Urinary bladder (tissue), 4 donors: Measurements from ENCODE around the gene BCAT1. TPM values are rescaled to one million over a fixed set of nuclear protein-coding genes. Genes with fewer than 3 reads are reported as not detected.

ENCODE experiments used
- DNase-seq: peaks from one replicate; pipeline ENCODE4 v3.0.0-alpha.2; 2015; ENCODE audit errors: extremely low spot score
- H3K27ac ChIP-seq: one replicate; pipeline ENCODE4 v1.5.1; 2013; ENCODE audit warnings: low read depth, mild to moderate bottlenecking, moderate library complexity
- H3K36me3 ChIP-seq: one replicate; pipeline ENCODE4 v1.6.1; 2013; ENCODE audit warnings: mild to moderate bottlenecking, moderate library complexity; ENCODE audit not compliant: insufficient read depth
- H3K4me1 ChIP-seq: one replicate; pipeline ENCODE4 v1.6.1; 2013; ENCODE audit warnings: mild to moderate bottlenecking, moderate library complexity; ENCODE audit not compliant: insufficient read depth
- H3K4me3 ChIP-seq: one replicate; pipeline ENCODE4 v1.5.1; 2013; ENCODE audit warnings: low read depth, low read length
- WGBS: extraction: QIAGEN DNeasy Blood & Tissue Kit; methylation state at CpG from one replicate; pipeline ENCODE4 v1.1.7; 2013; 5-methylcytosine and 5-hydroxymethylcytosine counted together
- polyA plus RNA-seq: library from polyadenylated mRNA; stranded (reverse); fragments of 200-250 nt; gene quantifications from one replicate; pipeline ENCODE4 v1.2.3, GENCODE V29; 2013
- total RNA-seq: library from RNA; depleted of rRNA; stranded (reverse); fragments of >200 nt; gene quantifications from one replicate; pipeline ENCODE4 v1.2.3, GENCODE V29; 2014
- donor health status: healthy with polysubstance abuse.
- donor health status: healthy.

BCAT1 gene
- total and polyA plus RNA-seq, 2 donors, result 9.4 to 87.3 TPM

- Histone ChIP-seq H3K4me3 (no peak overlapping the region), H3K36me3 (no peaks in the 10 kb centered on the region), H3K27ac (no peak overlapping the region), H3K4me1 (no peaks in the 10 kb centered on the region)
- no peak for DNase-seq
- 41% methylated on average over 1 of the region's 1 CpG for WGBS
Measured at GRCh38 chr12:24840046-24840800, 108.7 kb downstream of the BCAT1 start.

- DNase-seq, result no peak
- no peak overlapping the region for H3K27ac ChIP-seq
- WGBS, result 84% methylated on average over 13 of the region's 13 CpGs
- no peaks in the 10 kb centered on the region for H3K36me3 ChIP-seq
- no peak overlapping the region for H3K4me3 ChIP-seq
- H3K4me1 ChIP-seq, result no peaks in the 10 kb centered on the region
Measured at GRCh38 chr12:24839268-24839791, 109.6 kb downstream of the BCAT1 start.

- H3K27ac ChIP-seq, result no peak overlapping the region
- DNase-seq, result no peak
- H3K4me3 ChIP-seq, result no peak overlapping the region
- no peaks in the 10 kb centered on the region for H3K4me1 ChIP-seq
- WGBS, result 43% methylated on average over 2 of the region's 2 CpGs
- H3K36me3 ChIP-seq, result no peaks in the 10 kb centered on the region
Measured at GRCh38 chr12:24838531-24838950, 110.4 kb downstream of the BCAT1 start.

GRCh38 chr12:24835377-24835776 lies 113.5 kb downstream of the BCAT1 start:
- Histone ChIP-seq H3K4me1 (no peaks in the 10 kb centered on the region), H3K36me3 (no peaks in the 10 kb centered on the region), H3K27ac (no peak overlapping the region), H3K4me3 (no peak overlapping the region)
- DNase-seq, result no peak
- WGBS, result 95% methylated on average over 2 of the region's 2 CpGs

- Histone ChIP-seq H3K36me3 (no peaks in the 10 kb centered on the region), H3K4me3 (no peak overlapping the region), H3K4me1 (no peaks in the 10 kb centered on the region), H3K27ac (no peak overlapping the region)
- DNase-seq, result no peak
- WGBS, result 92% methylated on average over 3 of the region's 3 CpGs
Measured at GRCh38 chr12:24833513-24833912, 115.4 kb downstream of the BCAT1 start.

GRCh38 chr12:24823808-24824515 lies 124.9 kb downstream of the BCAT1 start:
- Histone ChIP-seq H3K4me3 (no peak overlapping the region), H3K4me1 (no peaks in the 10 kb centered on the region), H3K36me3 (no peaks in the 10 kb centered on the region), H3K27ac (no peak overlapping the region)
- DNase-seq, result no peak
- WGBS, result 73% methylated on average over 5 of the region's 5 CpGs

GRCh38 chr12:24822121-24822899 lies 126.6 kb downstream of the BCAT1 start:
- 66% methylated on average over 5 of the region's 5 CpGs for whole genome bisulfite sequencing
- no peaks in the 10 kb centered on the region for H3K4me1 ChIP-seq
- no peak for DNase-seq
- H3K27ac ChIP-seq, result no peak overlapping the region
- no peak overlapping the region for H3K4me3 ChIP-seq
- no peaks in the 10 kb centered on the region for H3K36me3 ChIP-seq

GRCh38 chr12:24821691-24822090 lies 127.2 kb downstream of the BCAT1 start:
- H3K27ac ChIP-seq, result no peak overlapping the region
- 66% methylated on average over 3 of the region's 3 CpGs for WGBS

GRCh38 chr12:24820872-24821271 lies 128.0 kb downstream of the BCAT1 start:
- H3K4me1 ChIP-seq, result no peaks in the 10 kb centered on the region
- H3K4me3 ChIP-seq, result no peak overlapping the region
- DNase-seq, result no peak
- no peaks in the 10 kb centered on the region for H3K36me3 ChIP-seq
- no peak overlapping the region for H3K27ac ChIP-seq
- WGBS, result 68% methylated on average over 5 of the region's 5 CpGs

More at GRCh38 chr12:24821691-24822090, 127.2 kb downstream of the BCAT1 start:
- Histone ChIP-seq H3K4me3 (no peak overlapping the region), H3K36me3 (no peaks in the 10 kb centered on the region), H3K4me1 (no peaks in the 10 kb centered on the region)
- DNase-seq, result no peak

GRCh38 chr12:24818351-24818750 lies 130.6 kb downstream of the BCAT1 start:
- 86% methylated on average over 1 of the region's 1 CpG for WGBS
- H3K4me3 ChIP-seq, result no peak overlapping the region

GRCh38 chr12:24815114-24815423 lies 133.8 kb downstream of the BCAT1 start:
- Histone ChIP-seq H3K4me1 (no peaks in the 10 kb centered on the region), H3K4me3 (no peak overlapping the region), H3K36me3 (no peaks in the 10 kb centered on the region), H3K27ac (no peak overlapping the region)
- 67% methylated on average over 1 of the region's 1 CpG for WGBS
- no peak for DNase-seq

More at GRCh38 chr12:24818351-24818750, 130.6 kb downstream of the BCAT1 start:
- no peaks in the 10 kb centered on the region for H3K36me3 ChIP-seq
- no peaks in the 10 kb centered on the region for H3K4me1 ChIP-seq
- DNase-seq, result no peak
- no peak overlapping the region for H3K27ac ChIP-seq

GRCh38 chr12:24814379-24815113 lies 134.4 kb downstream of the BCAT1 start:
- no peaks in the 10 kb centered on the region for H3K36me3 ChIP-seq
- 82% methylated on average over 2 of the region's 2 CpGs for WGBS

GRCh38 chr12:24810378-24810777 lies 138.5 kb downstream of the BCAT1 start:
- no peaks in the 10 kb centered on the region for H3K36me3 ChIP-seq
- DNase-seq, result no peak
- H3K4me3 ChIP-seq, result no peak overlapping the region
- no peak overlapping the region for H3K27ac ChIP-seq
- no peaks in the 10 kb centered on the region for H3K4me1 ChIP-seq
- 68% methylated on average over 5 of the region's 5 CpGs for WGBS

More at GRCh38 chr12:24814379-24815113, 134.4 kb downstream of the BCAT1 start:
- DNase-seq, result no peak
- no peak overlapping the region for H3K27ac ChIP-seq
- H3K4me1 ChIP-seq, result no peaks in the 10 kb centered on the region
- H3K4me3 ChIP-seq, result no peak overlapping the region
